GM15510 (cell line): ENCODE measurements around the gene LTA4H.

Source experiments
- POLR2A ChIP-seq: IDR thresholded peaks from 3 replicates; pipeline ENCODE4 v1.6.1; 2011; ENCODE audit warnings: borderline replicate concordance; ENCODE audit not compliant: insufficient read length; ENCODE audit errors: extremely low read depth

The LTA4H gene

GRCh38 chr12:96064271-96064670 lies 28.9 kb upstream of the LTA4H start:
- TF ChIP-seq POLR2A = no peak

DNA sequence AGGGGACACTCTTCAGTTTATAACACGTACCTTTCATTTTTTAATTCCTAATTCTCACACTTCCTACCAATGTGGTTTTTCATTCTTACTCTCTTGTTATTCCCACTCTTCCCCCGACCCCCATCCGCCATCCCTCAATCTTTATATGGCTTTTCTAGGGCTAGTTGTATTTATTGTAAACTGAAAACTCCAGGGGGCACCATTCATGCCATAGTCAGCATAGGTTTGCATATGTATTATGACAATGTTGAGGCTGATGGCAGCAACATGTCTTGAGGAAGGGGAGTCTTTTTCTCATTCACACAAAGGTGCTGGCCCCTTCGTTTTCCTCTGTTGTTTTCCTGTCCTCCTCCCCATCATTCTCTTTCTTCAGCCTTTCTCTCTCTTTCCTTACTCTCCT lies 27.7 kb upstream of the LTA4H start:
- no peak for TF ChIP-seq POLR2A

DNA sequence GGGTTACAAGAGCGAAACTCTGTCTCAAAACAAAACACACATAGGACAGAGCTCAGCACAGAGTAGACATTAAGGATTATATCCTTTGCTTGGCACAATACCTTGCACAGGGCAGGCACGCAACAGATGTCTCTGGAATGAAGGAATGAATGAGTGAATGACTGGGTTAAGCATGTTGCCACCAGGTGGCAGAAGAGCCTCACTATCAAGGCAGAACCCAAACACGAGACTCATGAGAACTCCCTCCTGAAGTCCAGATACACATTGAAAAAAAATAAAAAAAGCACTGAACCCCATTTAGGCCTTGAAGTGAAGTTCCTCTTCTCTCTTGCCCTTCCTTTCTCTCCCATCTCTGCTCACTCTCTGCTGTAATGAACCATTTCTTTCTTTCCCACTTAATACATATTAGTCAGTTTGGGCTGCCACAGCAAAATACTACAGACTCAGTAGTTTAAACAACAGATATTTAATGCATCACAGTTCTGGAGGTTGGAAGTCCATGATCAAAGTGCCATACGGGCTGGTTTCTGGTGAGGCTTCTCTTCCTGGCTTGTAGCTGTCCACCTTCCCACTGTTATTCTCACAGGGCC lies 26.6 kb upstream of the LTA4H start:
- TF ChIP-seq POLR2A = no peak

GRCh38 chr12:96061323-96061722 lies 25.9 kb upstream of the LTA4H start:
- no peak for TF ChIP-seq POLR2A

DNA sequence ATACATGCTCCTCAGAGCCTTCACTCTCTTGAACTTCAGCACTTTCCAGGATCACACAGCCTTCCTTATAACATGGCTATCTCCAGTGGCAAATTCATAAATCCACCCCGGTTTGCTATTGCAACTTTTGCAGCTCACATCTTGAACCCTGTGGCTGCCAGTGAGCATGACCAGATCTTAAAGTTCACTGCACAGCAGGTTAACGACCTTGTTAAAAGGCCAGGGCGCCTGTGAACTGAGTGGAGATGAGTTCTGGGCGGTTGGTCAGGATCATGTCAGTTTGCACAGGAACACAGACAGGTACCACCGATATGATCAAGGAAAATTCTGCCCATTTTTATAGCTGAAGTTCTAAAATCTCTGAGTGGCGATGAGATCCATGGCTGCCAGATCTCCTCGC lies 24.7 kb upstream of the LTA4H start:
- no peak for TF ChIP-seq POLR2A

- no peak for TF ChIP-seq POLR2A
These were observed 22.7 kb upstream of the LTA4H start for GRCh38 chr12:96057986-96058553.

- TF ChIP-seq POLR2A = no peak
These were observed 21.5 kb upstream of the LTA4H start for GRCh38 chr12:96056646-96057455.

GRCh38 chr12:96054244-96054610 lies 18.8 kb upstream of the LTA4H start:
- no peak for TF ChIP-seq POLR2A

- no peak for TF ChIP-seq POLR2A
These were observed 18.3 kb upstream of the LTA4H start for GRCh38 chr12:96053476-96054243.

GRCh38 chr12:96051756-96052485 lies 16.5 kb upstream of the LTA4H start:
- no peak for TF ChIP-seq POLR2A

DNA sequence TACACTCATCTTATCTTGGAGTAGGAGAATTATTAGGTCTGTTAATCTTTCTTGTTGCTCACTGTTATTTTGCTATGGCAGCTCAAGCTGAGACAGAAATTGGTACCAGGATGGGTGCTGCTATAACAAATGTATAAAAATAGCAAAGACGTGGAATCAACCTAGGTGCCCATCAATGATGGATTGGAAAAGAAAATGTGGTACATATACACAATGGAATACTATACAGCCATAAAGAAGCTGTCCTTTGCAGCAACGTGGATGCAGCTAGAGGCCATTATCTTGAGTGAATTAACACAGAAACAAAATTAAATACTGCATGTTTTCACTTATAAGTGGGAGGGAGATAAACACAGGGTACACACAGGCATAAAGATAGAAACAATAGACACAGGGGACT lies 14.8 kb upstream of the LTA4H start:
- no peak for TF ChIP-seq POLR2A

DNA sequence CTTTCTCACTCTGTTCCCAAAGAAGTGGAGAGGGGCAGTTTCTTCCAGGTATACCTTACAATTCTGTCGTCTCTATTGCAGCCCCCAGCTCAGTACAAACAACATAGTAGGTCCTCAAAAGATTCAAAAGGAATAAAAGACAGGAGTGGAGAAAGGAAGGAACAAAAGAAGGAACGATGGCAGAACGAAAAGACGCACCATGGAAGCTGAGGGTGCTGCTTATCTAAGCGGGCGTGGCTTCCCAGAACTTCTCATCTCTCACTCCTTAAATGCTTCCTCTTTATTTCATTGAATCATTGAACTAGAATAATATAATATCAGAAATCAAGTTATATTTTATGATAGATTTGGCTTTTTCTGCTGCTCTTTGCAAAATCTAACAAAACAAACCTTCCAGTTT lies 13.7 kb upstream of the LTA4H start:
- no peak for TF ChIP-seq POLR2A

DNA sequence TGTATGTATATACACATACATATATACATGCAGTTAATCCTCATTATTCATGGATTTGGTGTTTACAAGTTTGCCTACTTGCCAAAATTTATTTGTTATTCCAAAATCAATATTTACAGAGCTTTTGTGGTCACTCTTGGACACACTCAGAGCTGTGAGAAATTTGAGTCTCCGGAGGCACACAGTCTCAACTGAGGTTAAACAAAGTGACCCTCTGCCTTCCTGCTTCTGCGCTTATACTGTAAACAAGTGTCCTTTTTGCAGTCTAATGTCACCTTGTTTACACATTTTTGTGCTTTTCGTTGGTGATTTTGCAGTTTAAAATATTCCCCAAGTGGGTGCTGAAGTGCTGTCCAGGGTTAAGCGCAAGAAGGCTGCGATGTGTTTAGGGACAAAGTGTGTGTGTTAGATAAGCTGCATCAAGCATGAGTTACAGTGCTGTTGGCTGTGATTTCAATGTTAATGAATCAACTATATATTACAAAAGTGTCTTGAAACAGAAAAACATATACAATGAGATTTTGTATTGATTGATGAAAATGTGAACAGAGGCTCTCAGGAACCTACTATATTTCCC lies 13.1 kb upstream of the LTA4H start:
- no peak for TF ChIP-seq POLR2A
